Thymus (tissue), 14 donors: ENCODE data around the gene PI4K2A. TPM values are rescaled to one million over a fixed set of nuclear protein-coding genes. Genes with fewer than 3 reads are reported as not detected.

Experiments
- DNase-seq, 9 donors: peaks; one replicate each; pipeline ENCODE4 v3.0.0-alpha.2; 2013; ENCODE audit warnings: low spot score in 9 of 9, low read depth in 6 of 9, missing footprints in 1 of 9
- H3K27ac ChIP-seq, 2 donors: one replicate each; pipeline ENCODE4 v1.5.1; 2013; ENCODE audit warnings: control low read depth in 1 of 2, low read depth in 1 of 2, low read length in 1 of 2, mild to moderate bottlenecking in 1 of 2, moderate library complexity in 1 of 2
- H3K27me3 ChIP-seq, 2 donors: one replicate each; pipeline ENCODE4 v1.5.1; 2013; ENCODE audit warnings: low read length in 1 of 2; ENCODE audit not compliant: control insufficient read depth in 2 of 2, insufficient read depth in 1 of 2
- H3K36me3 ChIP-seq, 2 donors: one replicate each; pipeline ENCODE4 v1.5.1; 2013; ENCODE audit warnings: low read length in 1 of 2, mild to moderate bottlenecking in 1 of 2, moderate library complexity in 1 of 2; ENCODE audit not compliant: control insufficient read depth in 2 of 2, insufficient read depth in 2 of 2
- H3K4me1 ChIP-seq, 2 donors: one replicate each; pipeline ENCODE4 v1.5.1; 2013; ENCODE audit warnings: low read length in 2 of 2; ENCODE audit not compliant: control insufficient read depth in 2 of 2, insufficient read depth in 2 of 2
- H3K4me3 ChIP-seq, 2 donors: one replicate each; pipeline ENCODE4 v1.5.1; 2013; ENCODE audit warnings: low read length in 2 of 2, control low read depth in 1 of 2, mild to moderate bottlenecking in 1 of 2
- H3K9me3 ChIP-seq, 2 donors: one replicate each; pipeline ENCODE4 v1.5.1; 2013; ENCODE audit warnings: low read length in 1 of 2, mild to moderate bottlenecking in 1 of 2; ENCODE audit not compliant: control insufficient read depth in 2 of 2, insufficient read depth in 1 of 2
- WGBS: extraction: QIAGEN DNeasy Blood & Tissue Kit; methylation state at CpG from one replicate; pipeline ENCODE4 v1.1.7; 2013; 5-methylcytosine and 5-hydroxymethylcytosine counted together
- long read RNA-seq, 10 donors: transcript quantifications; one replicate each; lab custom pipeline, GENCODE V29; 2026
- polyA plus RNA-seq: library from polyadenylated mRNA; stranded (reverse); fragments of 200-250 nt; gene quantifications from one replicate; pipeline ENCODE4 v1.2.3, GENCODE V29; 2013
- total RNA-seq: library from RNA; stranded (reverse); fragments of 120-200 nt; gene quantifications from one replicate; pipeline ENCODE4 v1.2.4, GENCODE V29; 2013
- donor health status: healthy.

Gene PI4K2A
- total RNA-seq (8.9 TPM), polyA plus RNA-seq (13.5 TPM)
- long read RNA-seq, donor 1, result 0 reads
- long read RNA-seq, donor 2, result 0 reads
- long read RNA-seq, donor 3, full-length matches to known transcripts, result 5 of 5 reads
- long read RNA-seq, donor 3, partial matches to known transcripts, result 0 of 5 reads
- long read RNA-seq, donor 3, other reads (novel, unspliced or antisense), result 0 of 5 reads
- long read RNA-seq, donor 4, full-length matches to known transcripts, result 2 of 2 reads
- long read RNA-seq, donor 4, partial matches to known transcripts, result 0 of 2 reads
- long read RNA-seq, donor 4, other reads (novel, unspliced or antisense), result 0 of 2 reads
- long read RNA-seq, donor 5, full-length matches to known transcripts, result 4 of 4 reads
- long read RNA-seq, donor 5, partial matches to known transcripts, result 0 of 4 reads
- long read RNA-seq, donor 5, other reads (novel, unspliced or antisense), result 0 of 4 reads
- long read RNA-seq, donor 6, full-length matches to known transcripts, result 3 of 3 reads
- long read RNA-seq, donor 6, partial matches to known transcripts, result 0 of 3 reads
- long read RNA-seq, donor 6, other reads (novel, unspliced or antisense), result 0 of 3 reads
- long read RNA-seq, donor 7, full-length matches to known transcripts, result 1 of 1 reads
- long read RNA-seq, donor 7, partial matches to known transcripts, result 0 of 1 reads
- long read RNA-seq, donor 7, other reads (novel, unspliced or antisense), result 0 of 1 reads
- long read RNA-seq, donor 8, full-length matches to known transcripts, result 1 of 1 reads
- long read RNA-seq, donor 8, partial matches to known transcripts, result 0 of 1 reads
- long read RNA-seq, donor 8, other reads (novel, unspliced or antisense), result 0 of 1 reads
- long read RNA-seq, donor 9, full-length matches to known transcripts, result 3 of 3 reads
- long read RNA-seq, donor 9, partial matches to known transcripts, result 0 of 3 reads
- long read RNA-seq, donor 9, other reads (novel, unspliced or antisense), result 0 of 3 reads
- long read RNA-seq, donor 10, full-length matches to known transcripts, result 4 of 4 reads
- long read RNA-seq, donor 10, partial matches to known transcripts, result 0 of 4 reads
- long read RNA-seq, donor 10, other reads (novel, unspliced or antisense), result 0 of 4 reads

- DNase-seq, result peak; percentile 91 to 99 (median 97)
- no peaks in the 10 kb centered on the region for H3K9me3 ChIP-seq
- peaks cover 0 to 9% of the 10 kb centered on the region in 2 donors for H3K27me3 ChIP-seq
- peak within 1 kb of the TSS; percentile 65 to 88 for H3K4me3 ChIP-seq
- WGBS, result 2% methylated on average over 54 of the region's 54 CpGs
- H3K27ac ChIP-seq, result peak within 1 kb of the TSS; percentile 51 to 70
- H3K4me1 ChIP-seq, result peaks cover 11 to 12% of the 10 kb centered on the region in 2 donors
- peaks cover 6 to 15% of the 10 kb centered on the region in 2 donors for H3K36me3 ChIP-seq
These were observed at the start of gene PI4K2A for GRCh38 chr10:97640174-97640867. Gene PI4K2A, plus strand, starts transcription at chr10:97640671. Its CDS starts 72 bp downstream, at chr10:97640743.

- Histone ChIP-seq H3K36me3 (no peaks in the 10 kb centered on the region), H3K9me3 (no peaks in the 10 kb centered on the region), H3K4me1 (peaks cover 0 to 5% of the 10 kb centered on the region in 2 donors), H3K27me3 (no peaks in the 10 kb centered on the region), H3K27ac (no peak overlapping the region), H3K4me3 (no peak overlapping the region)
- peak in 2 of 9 donors; percentile 7 to 23 for DNase-seq
- 77% methylated on average over 5 of the region's 5 CpGs for WGBS
These were observed 49.5 kb upstream of the PI4K2A start for GRCh38 chr10:97590748-97591495.

GRCh38 chr10:97593421-97593820, 47.0 kb upstream of the PI4K2A start:
- 93% methylated on average over 4 of the region's 4 CpGs for WGBS
- Histone ChIP-seq H3K36me3 (no peaks in the 10 kb centered on the region), H3K4me1 (peaks cover 0 to 5% of the 10 kb centered on the region in 2 donors), H3K9me3 (no peaks in the 10 kb centered on the region), H3K27me3 (no peaks in the 10 kb centered on the region), H3K4me3 (no peak overlapping the region), H3K27ac (no peak overlapping the region)
- no peak for DNase-seq

GRCh38 chr10:97596101-97597082, 44.1 kb upstream of the PI4K2A start:
- H3K4me3 ChIP-seq, result no peak overlapping the region
- WGBS, result 86% methylated on average over 10 of the region's 10 CpGs
- H3K9me3 ChIP-seq, result no peaks in the 10 kb centered on the region
- no peak for DNase-seq
- no peak overlapping the region for H3K27ac ChIP-seq
- H3K36me3 ChIP-seq, result no peaks in the 10 kb centered on the region
- no peaks in the 10 kb centered on the region for H3K27me3 ChIP-seq
- H3K4me1 ChIP-seq, result no peaks in the 10 kb centered on the region

GRCh38 chr10:97597778-97598177, 42.7 kb upstream of the PI4K2A start:
- H3K27ac ChIP-seq, result no peak overlapping the region
- H3K36me3 ChIP-seq, result no peaks in the 10 kb centered on the region
- DNase-seq, result no peak
- H3K4me1 ChIP-seq, result no peaks in the 10 kb centered on the region
- H3K4me3 ChIP-seq, result no peak overlapping the region
- 72% methylated on average over 2 of the region's 2 CpGs for WGBS
- no peaks in the 10 kb centered on the region for H3K9me3 ChIP-seq
- no peaks in the 10 kb centered on the region for H3K27me3 ChIP-seq

- no peak for DNase-seq
- 97% methylated on average over 19 of the region's 19 CpGs for WGBS
- Histone ChIP-seq H3K36me3 (no peaks in the 10 kb centered on the region), H3K4me1 (no peaks in the 10 kb centered on the region), H3K27me3 (no peaks in the 10 kb centered on the region), H3K4me3 (no peak overlapping the region), H3K27ac (no peak overlapping the region), H3K9me3 (no peaks in the 10 kb centered on the region)
These were observed 41.8 kb upstream of the PI4K2A start for GRCh38 chr10:97598407-97599271.

- Histone ChIP-seq H3K4me3 (no peak overlapping the region), H3K9me3 (no peaks in the 10 kb centered on the region), H3K4me1 (no peaks in the 10 kb centered on the region), H3K36me3 (no peaks in the 10 kb centered on the region), H3K27ac (no peak overlapping the region), H3K27me3 (no peaks in the 10 kb centered on the region)
- no peak for DNase-seq
- WGBS, result 96% methylated on average over 6 of the region's 6 CpGs
These were observed 41.2 kb upstream of the PI4K2A start for GRCh38 chr10:97599272-97599619.
